Fibroblast of lung (primary cell): ENCODE results near the gene WNT7B. TPM values are rescaled to one million over a fixed set of nuclear protein-coding genes. Genes with fewer than 3 reads are reported as not detected.

Source experiments
- DNase-seq, 2 donors: peaks; one replicate each; pipeline versions ENCODE4 v3.0.0 to v3.0.0-alpha.2; 2010; ENCODE audit warnings: low read depth in 2 of 2
- H2AFZ ChIP-seq: 2 replicates; pipeline ENCODE4 v1.5.1; 2012; ENCODE audit warnings: low read length, control low read depth, inconsistent platforms
- H3K27ac ChIP-seq: 2 replicates; pipeline ENCODE4 v1.5.1; 2011; ENCODE audit warnings: low read length, control low read depth; ENCODE audit not compliant: insufficient read depth
- H3K27me3 ChIP-seq: 2 replicates; pipeline ENCODE4 v1.5.1; 2011; ENCODE audit warnings: mild to moderate bottlenecking, low read length; ENCODE audit not compliant: control insufficient read depth, insufficient read depth
- H3K36me3 ChIP-seq: 2 replicates; pipeline ENCODE4 v1.5.1; 2011; ENCODE audit warnings: low read length; ENCODE audit not compliant: control insufficient read depth, insufficient read depth
- H3K4me1 ChIP-seq: 2 replicates; pipeline ENCODE4 v1.5.1; 2011; ENCODE audit warnings: low read length; ENCODE audit not compliant: control insufficient read depth, insufficient read depth; ENCODE audit errors: extremely low read depth
- H3K4me2 ChIP-seq: 2 replicates; pipeline ENCODE4 v1.5.1; 2011; ENCODE audit warnings: low read length, control low read depth; ENCODE audit not compliant: insufficient read depth; ENCODE audit errors: extremely low read depth
- H3K4me3 ChIP-seq, 4 experiments: fragments of 200-600 bp in 1 of 4; sonication (generic) in 1 of 4; replicated peaks in 1 of 4; 2 replicates each; pipeline ENCODE4 v1.5.1; 2011 to 2016; ENCODE audit warnings: low read length in 4 of 4, low read depth in 3 of 4, mild to moderate bottlenecking in 3 of 4, control low read depth in 2 of 4, inconsistent platforms in 1 of 4, mixed read lengths in 1 of 4; ENCODE audit not compliant: insufficient read depth in 1 of 4; ENCODE audit errors: control extremely low read depth in 1 of 4
- H3K79me2 ChIP-seq: 2 replicates; pipeline ENCODE4 v1.5.1; 2012; ENCODE audit warnings: mild to moderate bottlenecking, low read length, inconsistent platforms; ENCODE audit not compliant: control insufficient read depth, insufficient read depth
- H3K9ac ChIP-seq: 2 replicates; pipeline ENCODE4 v1.5.1; 2011; ENCODE audit warnings: mild to moderate bottlenecking, low read length, control low read depth; ENCODE audit not compliant: insufficient read depth
- H3K9me3 ChIP-seq: 2 replicates; pipeline ENCODE4 v1.5.1; 2012; ENCODE audit warnings: low read depth, low read length; ENCODE audit not compliant: control insufficient read depth, insufficient read depth
- H4K20me1 ChIP-seq: 2 replicates; pipeline ENCODE4 v1.5.1; 2011; ENCODE audit warnings: low read length; ENCODE audit not compliant: control insufficient read depth, insufficient read depth; ENCODE audit errors: extremely low read depth
- EZH2 ChIP-seq: IDR thresholded peaks from 2 replicates; pipeline ENCODE4 v1.5.1; 2012; ENCODE audit warnings: low read length, control low read depth, mild to moderate bottlenecking; ENCODE audit errors: missing control alignments
- polyA plus RNA-seq, 2 donors: library from polyadenylated mRNA; depleted of rRNA in 1 of 2; stranded (reverse) in 1 of 2; unstranded in 1 of 2; fragments of >200 nt; gene quantifications; 2 replicates each; pipeline ENCODE4 v1.2.1, GENCODE V29; 2011 to 2012; ENCODE audit warnings: missing spikeins in 1 of 2
- total RNA-seq: library from RNA; depleted of rRNA; stranded (reverse); fragments of >200 nt; gene quantifications from 2 replicates; pipeline ENCODE4 v1.2.1, GENCODE V29; 2014
- TF ChIP-seq, protein P1 (sequence below), 2 donors: IDR thresholded peaks in 1 of 2; conservative IDR thresholded peaks in 1 of 2; 1 replicate in 1 of 2; 2 replicates in 1 of 2; pipeline ENCODE4 v1.5.1; 2011 to 2012; ENCODE audit warnings: low read length in 2 of 2, control low read depth in 1 of 2, inconsistent platforms in 1 of 2, low read depth in 1 of 2, mild to moderate bottlenecking in 1 of 2

The WNT7B gene
- total and polyA plus RNA-seq, 2 donors (not counting 1 experiment from before 2014, with no cell fraction given) = 0.17 TPM; not detected in 1

DNA sequence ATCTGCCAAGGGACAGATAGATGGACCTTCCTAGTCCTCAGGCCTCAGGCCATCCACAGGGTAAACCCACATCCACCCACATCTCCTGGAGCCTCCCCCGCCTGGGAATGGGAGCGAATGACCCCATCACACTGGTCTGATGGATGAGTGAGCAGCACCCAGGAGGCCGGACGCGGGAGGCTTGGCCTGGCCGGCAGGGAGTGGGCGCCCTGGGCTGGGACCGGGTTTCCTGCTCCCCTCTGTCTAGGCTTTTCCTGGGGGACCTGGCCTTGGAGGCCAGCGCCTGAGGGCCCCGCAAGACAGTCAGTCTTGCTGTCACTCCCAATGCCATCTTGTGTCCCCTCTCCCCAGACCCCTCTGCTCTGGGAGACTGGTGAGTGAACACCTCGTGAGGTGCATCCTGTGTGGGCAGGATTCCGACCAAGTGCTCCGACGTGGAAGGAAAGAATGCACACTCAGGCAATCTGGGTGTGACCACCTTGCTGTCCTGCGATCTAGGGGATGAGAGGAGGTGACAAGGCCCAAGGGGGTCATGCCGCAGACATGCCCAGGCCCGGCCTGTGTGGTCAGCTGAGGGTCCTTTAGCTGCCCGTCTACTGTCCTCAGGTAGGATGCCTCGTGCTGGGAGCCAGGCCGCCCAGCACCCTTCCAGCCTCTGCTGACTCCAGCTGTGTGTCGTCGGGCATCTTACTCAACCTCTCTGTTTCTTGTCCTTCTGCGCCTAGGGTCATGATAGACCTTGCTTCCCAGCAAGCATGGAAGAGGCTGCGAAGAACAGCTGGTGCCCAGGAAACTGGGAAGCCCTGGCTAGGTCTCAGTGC lies 26.5 kb upstream of the WNT7B start:
- Histone ChIP-seq H3K9me3 (no peaks in the 10 kb centered on the region), H3K27me3 (no peaks in the 10 kb centered on the region), H3K4me1 (peaks cover 35% of the 10 kb centered on the region), H3K9ac (no peak overlapping the region), H4K20me1 (no peaks in the 10 kb centered on the region), H3K36me3 (no peaks in the 10 kb centered on the region), H3K4me2 (no peak overlapping the region), H3K79me2 (peaks cover 2% of the 10 kb centered on the region), H3K27ac (peak overlapping the region; percentile 24), H3K4me3 (no peak overlapping the region), H2AFZ (no peak overlapping the region)
- DNase-seq = no peak
- TF ChIP-seq, protein P1, sequence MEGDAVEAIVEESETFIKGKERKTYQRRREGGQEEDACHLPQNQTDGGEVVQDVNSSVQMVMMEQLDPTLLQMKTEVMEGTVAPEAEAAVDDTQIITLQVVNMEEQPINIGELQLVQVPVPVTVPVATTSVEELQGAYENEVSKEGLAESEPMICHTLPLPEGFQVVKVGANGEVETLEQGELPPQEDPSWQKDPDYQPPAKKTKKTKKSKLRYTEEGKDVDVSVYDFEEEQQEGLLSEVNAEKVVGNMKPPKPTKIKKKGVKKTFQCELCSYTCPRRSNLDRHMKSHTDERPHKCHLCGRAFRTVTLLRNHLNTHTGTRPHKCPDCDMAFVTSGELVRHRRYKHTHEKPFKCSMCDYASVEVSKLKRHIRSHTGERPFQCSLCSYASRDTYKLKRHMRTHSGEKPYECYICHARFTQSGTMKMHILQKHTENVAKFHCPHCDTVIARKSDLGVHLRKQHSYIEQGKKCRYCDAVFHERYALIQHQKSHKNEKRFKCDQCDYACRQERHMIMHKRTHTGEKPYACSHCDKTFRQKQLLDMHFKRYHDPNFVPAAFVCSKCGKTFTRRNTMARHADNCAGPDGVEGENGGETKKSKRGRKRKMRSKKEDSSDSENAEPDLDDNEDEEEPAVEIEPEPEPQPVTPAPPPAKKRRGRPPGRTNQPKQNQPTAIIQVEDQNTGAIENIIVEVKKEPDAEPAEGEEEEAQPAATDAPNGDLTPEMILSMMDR (conservative IDR thresholded peaks at IDR 0.05 in 1 of 2, IDR thresholded peaks at IDR 0.05 in 1 of 2; ENCODE audit: low read depth in 1 of 2, low read length in 2 of 2) = no peak
- no peak for TF ChIP-seq EZH2

DNA sequence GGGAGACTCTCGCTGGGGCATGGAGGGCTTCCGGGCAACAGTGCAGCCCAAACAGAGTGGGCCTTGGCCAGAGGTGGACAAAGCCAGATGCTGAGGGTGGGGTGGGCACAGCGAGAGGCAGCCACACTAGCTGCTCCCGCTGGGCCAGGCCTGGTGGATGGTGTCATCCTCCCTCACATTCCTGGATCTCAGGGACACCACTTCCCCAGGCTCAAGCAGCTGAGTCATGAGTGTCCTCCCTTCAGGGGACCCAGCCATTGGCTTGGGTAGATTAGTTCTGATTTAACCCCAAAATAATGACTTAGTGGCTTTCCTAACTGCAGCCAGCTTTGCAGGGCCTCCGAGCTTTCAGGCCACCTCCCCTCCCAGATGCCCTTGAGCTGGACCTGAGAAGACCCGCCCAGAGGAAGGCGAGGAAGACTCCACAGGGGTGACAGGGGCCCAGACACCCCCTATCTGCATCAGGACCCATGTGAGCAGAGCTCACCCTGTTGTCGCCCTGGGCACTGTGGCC lies 25.9 kb upstream of the WNT7B start:
- no peaks in the 10 kb centered on the region for H3K9me3 ChIP-seq
- peak overlapping the region; percentile 16 for H2AFZ ChIP-seq
- no peaks in the 10 kb centered on the region for H3K36me3 ChIP-seq

More for the DNA sequence above, 25.9 kb upstream of the WNT7B start:
- Histone ChIP-seq H3K4me3 (no peak overlapping the region), H3K79me2 (peaks cover 2% of the 10 kb centered on the region), H4K20me1 (no peaks in the 10 kb centered on the region), H3K27ac (peak overlapping the region; percentile 24), H3K27me3 (no peaks in the 10 kb centered on the region), H3K9ac (no peak overlapping the region), H3K4me2 (no peak overlapping the region), H3K4me1 (peaks cover 36% of the 10 kb centered on the region)
- no peak for TF ChIP-seq EZH2
- TF ChIP-seq, protein P1 (conservative IDR thresholded peaks at IDR 0.05 in 1 of 2, IDR thresholded peaks at IDR 0.05 in 1 of 2; ENCODE audit: low read depth in 1 of 2, low read length in 2 of 2) = no peak
- DNase-seq = peak; percentile 26 to 73
